NCI-H128 (cell line): Measurements from ENCODE around the gene CARNS1.
"Not testable (repeated sequence)": the region's sequence is repeated elsewhere in the genome, so short reads cannot be mapped to it uniquely, and the experiment has no call there.

Source experiments
- DNase-seq: peaks from one replicate; lab custom pipeline; 2025; ENCODE audit not compliant: unreplicated experiment; lab: John Stamatoyannopoulos, UW

The CARNS1 gene

DNA sequence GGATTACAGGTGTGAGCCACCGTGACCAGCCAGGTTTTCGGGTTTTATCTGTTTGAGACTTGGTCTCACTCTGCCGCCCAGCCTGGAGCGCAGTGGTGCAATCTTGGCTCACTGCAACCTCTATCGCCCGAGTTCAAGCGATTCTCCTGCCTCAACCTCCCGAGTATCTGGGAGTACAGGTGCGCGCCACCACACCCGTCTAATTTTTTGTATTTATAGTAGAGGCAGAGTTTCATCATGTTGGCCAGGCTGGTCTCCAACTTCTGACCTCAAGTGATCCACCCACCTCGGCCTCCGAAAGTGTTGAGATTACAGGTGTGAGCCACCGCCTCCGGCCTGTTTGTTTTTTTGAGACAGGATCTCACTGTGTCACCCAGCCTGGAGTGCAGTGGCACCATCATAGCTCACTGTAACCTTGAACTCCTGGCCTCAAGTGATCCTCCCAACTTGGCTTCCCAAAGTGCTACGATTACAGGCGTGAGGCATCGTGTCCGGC lies 11.9 kb downstream of the CARNS1 start:
- DNase-seq, result not testable (repeated sequence)

DNA sequence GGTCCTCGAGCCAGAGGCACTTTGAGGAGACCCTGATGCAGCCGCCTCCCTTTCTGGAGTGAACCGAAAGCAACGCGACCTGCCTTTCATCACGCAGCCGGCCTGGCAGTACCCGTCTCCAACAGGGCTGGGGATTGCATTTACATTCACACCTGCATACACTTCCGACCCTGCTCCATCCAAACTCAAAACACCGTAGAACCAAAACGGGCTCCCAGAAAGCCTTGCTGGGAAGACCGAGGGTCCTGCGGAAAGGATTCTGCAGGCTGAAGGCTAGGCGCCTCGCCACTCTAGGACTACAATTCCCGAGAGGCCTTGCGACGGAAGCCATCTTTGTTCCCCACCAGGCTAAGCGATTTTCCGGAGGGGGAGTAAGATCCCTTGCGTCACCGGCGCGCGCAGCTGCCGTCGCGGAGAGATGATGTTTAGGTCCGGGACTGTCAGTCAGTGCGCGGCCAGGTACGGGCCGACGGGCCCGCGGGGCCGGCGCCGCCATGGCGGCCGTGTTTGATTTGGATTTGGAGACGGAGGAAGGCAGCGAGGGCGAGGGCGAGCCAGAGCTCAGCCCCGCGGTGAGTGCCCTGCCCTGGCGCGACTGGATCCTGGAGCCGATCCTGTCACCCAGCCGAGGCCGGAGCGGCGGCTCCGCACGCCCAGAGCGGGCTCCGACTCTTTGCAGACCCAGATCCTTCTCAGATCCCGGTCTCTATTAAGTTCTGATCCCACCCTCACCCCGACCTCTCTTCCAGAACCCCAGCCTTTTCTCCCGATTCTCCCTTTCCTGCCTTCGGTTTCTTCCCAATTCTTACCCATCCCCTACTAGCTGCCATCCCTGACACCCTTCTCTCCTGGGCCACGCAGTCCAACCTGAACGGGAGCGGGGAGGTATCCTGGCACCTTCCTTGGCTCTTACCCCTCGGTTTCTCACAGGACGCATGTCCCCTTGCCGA lies 12.8 kb downstream of the CARNS1 start, which contains the start of gene RPS6KB2:
Gene RPS6KB2 (plus strand): TSS at position 443 of the 950 bp plus-strand sequence. CDS start 52 bp downstream, at position 495.
- peak; percentile 92 for DNase-seq

- no peak for DNase-seq
Observed at GRCh38 chr11:67429038-67429668, 13.7 kb downstream of the CARNS1 start.

GRCh38 chr11:67429722-67430121 lies 14.2 kb downstream of the CARNS1 start:
- DNase-seq, result no peak

GRCh38 chr11:67431346-67432249 lies 16.1 kb downstream of the CARNS1 start:
- no peak for DNase-seq

DNA sequence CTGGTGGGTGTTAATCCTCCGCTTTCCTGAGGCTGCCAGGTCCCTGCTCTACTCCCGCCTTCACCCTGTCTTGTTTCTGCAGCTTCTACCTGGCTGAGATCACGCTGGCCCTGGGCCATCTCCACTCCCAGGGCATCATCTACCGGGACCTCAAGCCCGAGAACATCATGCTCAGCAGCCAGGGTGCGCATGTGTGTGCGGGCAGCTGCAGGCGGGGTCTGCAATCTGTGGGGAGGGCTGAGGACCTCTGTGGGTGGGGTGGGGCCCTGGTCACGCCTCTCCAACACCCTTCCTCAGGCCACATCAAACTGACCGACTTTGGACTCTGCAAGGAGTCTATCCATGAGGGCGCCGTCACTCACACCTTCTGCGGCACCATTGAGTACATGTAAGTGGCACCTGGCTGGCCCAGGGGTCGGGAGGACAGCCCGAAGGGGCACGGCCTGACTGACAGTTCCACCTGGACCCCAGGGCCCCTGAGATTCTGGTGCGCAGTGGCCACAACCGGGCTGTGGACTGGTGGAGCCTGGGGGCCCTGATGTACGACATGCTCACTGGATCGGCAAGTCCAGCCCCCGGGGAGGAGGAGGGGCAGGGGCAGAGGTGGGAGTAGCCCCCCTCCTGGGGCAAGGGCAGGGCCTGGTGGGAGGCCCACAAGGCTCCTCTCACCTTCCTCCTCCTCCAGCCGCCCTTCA lies 17.3 kb downstream of the CARNS1 start:
- DNase-seq, result no peak

GRCh38 chr11:67433536-67434394 lies 18.3 kb downstream of the CARNS1 start:
- DNase-seq, result no peak

- no peak for DNase-seq
Observed at GRCh38 chr11:67434395-67434881, 19.0 kb downstream of the CARNS1 start.

DNA sequence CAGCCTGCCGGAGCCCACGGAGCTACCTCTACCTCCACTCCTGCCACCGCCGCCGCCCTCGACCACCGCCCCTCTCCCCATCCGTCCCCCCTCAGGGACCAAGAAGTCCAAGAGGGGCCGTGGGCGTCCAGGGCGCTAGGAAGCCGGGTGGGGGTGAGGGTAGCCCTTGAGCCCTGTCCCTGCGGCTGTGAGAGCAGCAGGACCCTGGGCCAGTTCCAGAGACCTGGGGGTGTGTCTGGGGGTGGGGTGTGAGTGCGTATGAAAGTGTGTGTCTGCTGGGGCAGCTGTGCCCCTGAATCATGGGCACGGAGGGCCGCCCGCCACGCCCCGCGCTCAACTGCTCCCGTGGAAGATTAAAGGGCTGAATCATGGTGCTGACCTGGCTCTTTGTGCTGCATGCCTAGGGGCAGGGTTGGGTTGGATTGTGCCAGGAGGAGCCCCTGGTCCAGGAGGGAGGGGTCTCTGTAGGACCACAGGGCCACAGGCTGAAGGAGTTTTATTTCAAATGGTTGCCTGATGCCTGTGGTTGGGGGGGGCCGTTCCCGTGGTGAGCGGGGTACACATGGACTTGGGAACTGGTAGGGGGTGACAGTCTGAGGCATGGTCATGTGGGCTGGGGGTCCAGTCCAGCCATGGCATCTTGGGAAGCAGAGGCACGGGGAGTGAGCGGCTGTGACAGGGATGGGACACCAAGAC lies 19.7 kb downstream of the CARNS1 start:
- DNase-seq, result no peak

- no peak for DNase-seq
Observed at GRCh38 chr11:67435727-67436458, 20.4 kb downstream of the CARNS1 start.

DNA sequence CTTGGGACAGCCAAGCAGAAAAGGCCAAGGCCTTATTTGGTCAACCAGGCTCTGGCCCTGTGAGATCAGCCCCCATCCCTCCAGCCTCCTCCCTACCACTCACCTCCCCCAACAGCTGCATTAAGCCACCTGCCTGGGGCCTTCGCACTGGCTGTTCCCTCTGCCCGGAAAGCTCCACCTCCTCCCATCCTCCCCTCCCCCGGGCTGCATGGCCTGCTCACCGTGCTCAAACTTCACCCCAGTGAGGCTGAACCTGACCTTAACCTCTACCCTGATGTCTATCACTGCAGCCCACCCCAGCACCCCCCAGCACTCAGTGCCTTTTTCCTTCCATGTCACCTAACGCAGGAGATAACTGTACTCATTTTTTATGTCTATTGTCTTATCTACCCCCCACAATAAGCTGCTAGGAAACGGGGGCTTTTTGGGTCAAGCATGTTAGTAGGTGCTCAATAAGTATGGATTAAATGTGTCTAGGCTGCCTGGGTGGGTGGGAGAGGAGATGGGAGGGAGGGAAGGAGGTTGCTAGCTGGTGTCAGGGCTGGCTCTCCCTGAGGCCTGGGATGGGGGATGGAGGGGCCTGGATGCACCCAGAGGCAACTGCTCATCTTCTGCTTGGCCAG lies 21.1 kb downstream of the CARNS1 start:
- DNase-seq, result no peak

DNA sequence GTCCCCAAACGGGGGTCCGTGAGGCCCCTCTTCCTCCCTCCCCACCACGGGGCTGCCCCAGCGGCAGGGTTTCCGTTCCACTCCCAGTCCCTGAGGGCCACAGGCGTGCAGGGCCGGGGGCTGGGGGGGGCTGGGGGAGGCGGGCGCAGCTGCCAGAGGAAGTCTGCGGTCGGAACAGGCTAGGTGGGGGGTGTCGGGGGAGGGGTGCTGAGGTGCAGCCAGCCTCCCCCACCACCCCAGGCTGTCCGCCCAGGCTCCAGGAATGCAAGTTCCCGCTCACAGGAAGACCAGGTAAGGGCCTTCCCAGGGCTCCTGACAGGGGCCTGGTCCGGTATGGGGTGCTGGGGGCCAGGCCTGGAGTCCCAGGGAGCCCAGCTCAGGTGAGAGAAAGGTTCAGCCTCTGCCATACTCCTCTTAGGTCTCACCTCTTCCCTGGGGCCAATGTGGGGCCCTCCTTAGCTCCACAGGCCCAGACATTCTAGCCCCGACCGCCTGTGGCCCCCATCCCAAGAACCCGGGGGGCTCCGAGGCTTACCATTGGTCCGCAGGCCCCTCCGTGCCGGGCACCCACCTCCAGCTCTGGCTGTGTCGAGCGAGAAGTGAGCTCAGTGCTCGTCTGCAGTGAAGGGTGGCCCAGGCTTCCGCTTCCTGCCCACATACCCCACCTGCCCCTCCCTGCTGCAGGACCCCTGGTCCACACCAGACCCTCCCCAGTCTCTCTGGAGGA lies 21.8 kb downstream of the CARNS1 start, which contains the start of gene PTPRCAP:
Gene PTPRCAP (minus strand): TSS at position 601 of the 727 bp plus-strand sequence. CDS start 63 bp downstream, at position 538.
- DNase-seq, result no peak

DNA sequence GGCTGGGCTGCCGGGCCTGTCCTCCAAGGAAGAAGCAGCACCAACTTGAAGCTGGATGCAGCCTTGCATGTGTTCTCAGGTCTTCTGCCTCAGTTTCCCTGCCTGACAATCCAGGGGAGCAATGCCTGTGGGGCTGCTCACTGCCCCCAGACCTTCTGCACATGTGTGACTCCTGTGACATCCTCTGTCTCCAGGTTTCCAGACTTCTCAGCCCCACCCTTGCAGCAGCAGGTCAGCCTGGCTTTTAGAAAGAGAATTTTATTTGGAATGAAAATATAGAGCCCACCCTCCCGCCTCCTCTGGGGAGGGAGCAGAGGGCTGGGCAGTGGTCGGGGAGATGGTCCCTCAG lies 22.3 kb downstream of the CARNS1 start:
- DNase-seq, result no peak

GRCh38 chr11:67438158-67438902 lies 22.9 kb downstream of the CARNS1 start:
- DNase-seq, result no peak

DNA sequence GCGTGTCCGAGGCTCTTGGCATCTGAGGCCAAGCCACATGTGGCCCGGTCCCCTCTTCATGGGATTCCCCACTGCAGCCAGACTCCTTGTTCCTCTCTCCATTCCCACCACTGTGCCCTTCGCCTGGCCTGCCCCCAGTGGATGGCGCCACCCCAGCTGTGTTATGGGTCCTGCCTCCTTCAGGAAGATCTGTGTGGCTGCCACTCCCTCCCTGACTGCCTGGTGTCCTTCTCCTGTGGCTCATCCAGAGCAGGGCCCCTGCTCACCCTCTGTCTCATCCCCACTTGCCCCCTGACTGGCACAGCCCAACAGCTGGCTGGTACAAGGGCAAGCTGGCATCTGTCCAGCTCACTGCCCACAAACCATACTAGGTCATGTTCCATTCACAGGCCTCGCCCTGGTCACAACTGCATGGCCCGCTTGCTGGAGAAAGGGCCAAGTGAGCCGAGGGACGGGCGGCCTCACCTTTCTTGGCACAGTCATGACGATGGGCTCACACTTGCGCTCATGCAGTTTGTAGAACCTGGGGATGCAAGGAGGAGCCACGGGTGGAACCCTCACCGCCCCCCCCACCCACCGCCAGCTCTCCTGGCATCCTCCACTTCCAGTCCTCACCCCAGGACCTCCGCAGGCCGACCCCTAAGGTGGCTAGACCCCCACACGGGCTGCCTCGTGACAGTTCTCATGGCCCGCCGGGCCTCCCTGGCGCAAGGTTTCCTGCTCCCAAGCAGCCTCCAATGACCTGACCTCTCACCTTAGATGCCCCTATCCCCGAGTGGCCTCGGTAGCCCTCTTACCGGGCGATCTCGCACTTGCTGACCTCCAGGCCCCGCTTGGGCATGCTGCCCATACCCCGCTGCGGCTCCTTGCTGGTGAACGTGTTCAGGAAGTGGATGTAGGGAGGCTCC lies 24.1 kb downstream of the CARNS1 start:
- DNase-seq, result no peak
